CD4-positive, alpha-beta T cell treated with Interleukin-17A for 1 hour (primary cell): ENCODE measurements around the gene ACAD11.
"Not testable (repeated sequence)": the region's sequence is repeated elsewhere in the genome, so short reads cannot be mapped to it uniquely, and the experiment has no call there.

Source experiments
- DNase-seq: peaks from one replicate; pipeline ENCODE4 v3.0.0-alpha.2; 2020

ACAD11 gene

DNA sequence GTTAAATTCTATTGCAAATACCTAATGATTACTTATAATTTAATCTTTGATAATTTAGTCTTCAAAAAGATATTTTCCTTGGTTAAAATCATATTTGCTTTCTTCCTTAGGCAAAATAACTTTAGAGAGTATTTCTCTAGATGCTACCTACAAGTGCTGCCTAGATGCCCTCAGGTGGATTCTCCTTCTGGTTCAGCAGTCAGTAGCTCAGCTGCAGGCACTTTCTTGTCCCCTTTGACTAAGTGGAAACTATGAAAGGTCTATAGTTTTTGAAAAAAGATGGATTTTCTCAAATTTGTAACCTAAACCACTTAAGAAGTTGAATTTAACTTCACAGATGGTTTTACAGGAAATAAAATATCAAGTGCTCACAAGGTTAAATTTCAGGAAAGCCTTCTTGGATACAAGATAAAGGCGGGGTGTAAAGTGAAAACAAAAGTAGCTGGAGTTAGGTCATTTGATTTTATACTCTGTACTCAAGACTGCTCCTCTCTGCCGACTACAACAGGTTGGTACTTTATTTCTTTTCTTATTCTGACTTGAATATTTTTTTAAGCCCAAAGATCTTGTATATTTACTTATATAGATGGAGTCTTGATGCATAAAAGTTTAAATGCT is 62.7 kb downstream of the ACAD11 start, which contains the start of gene ACKR4:
TSS of gene ACKR4 (plus strand) at position 455 of the 618 bp plus-strand sequence. CDS start 3,128 bp downstream, outside the sequence.
- DNase-seq = no peak

DNA sequence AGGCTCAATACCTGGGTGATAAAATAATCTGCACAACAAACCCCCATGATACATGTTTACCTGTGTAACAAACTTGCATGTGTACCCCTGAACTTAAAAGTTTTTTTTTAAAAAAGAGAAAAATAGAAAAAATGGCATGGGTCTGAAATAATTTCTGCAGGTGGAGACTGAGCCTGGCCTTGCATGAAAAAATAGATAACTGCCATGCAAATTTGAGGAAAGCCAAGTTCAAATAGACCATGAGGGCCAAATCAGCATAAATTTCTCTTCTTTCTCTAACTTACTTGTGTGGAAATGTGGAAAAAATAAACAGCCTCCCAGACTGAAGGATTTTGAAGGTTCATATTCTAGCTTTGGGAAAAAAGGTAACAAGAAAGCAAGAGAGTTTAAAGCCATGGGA is 63.3 kb downstream of the ACAD11 start:
- no peak for DNase-seq

DNA sequence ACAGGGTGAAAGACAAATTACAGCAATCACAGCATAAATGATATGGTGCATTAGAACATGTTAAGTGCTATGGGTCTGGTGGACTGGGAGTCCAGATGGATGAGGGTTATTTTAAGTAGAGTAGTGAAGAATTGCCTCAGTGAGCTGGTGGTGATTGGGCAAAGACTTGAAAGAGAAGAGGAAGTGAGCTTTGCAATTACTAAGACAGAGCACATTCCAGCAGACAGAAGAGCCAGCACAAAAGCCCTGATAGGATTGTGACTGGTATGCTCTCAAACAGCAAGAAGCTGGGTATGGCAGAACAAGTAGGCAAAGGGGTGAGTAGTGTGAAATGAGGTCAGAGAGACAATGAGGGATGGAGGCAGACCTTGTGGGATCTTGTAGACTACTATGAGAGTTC is 64.6 kb downstream of the ACAD11 start:
- DNase-seq = no peak

DNA sequence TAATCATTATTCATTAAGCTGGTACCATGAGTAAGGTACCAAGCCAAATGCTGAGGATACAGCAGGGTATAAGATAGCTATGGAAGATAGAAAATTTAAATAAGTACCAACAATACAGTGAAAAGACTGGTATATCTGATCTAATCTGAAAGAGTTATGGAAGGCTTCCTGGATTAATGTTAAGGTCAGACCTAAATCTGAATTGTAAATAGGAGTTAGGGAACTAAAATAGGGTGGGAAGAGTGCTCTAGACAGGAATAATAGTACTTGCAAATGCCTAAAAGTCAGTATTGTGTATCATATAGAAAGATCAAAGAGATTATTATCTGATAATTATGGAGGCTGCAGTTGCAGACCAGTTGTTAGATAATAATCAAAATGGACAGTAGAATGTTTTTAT is 65.1 kb downstream of the ACAD11 start:
- DNase-seq = no peak

DNA sequence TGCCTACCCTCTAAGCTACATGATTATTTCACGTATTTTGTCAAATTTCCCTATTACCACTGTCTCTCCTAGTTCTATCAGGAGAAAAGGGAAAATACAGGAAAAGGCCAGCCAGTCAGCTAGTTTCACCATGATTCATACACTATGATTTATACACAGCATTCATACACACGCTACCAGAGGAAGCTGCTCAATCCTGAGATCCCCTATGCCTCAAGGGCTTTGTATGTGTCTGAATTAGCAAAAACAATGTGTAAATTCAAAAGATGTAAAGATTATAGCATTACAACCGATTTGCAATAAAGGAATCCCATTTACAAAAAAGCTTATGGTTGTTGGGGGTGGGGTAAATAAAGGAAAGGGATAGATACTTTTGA is 65.7 kb downstream of the ACAD11 start:
- DNase-seq = no peak

DNA sequence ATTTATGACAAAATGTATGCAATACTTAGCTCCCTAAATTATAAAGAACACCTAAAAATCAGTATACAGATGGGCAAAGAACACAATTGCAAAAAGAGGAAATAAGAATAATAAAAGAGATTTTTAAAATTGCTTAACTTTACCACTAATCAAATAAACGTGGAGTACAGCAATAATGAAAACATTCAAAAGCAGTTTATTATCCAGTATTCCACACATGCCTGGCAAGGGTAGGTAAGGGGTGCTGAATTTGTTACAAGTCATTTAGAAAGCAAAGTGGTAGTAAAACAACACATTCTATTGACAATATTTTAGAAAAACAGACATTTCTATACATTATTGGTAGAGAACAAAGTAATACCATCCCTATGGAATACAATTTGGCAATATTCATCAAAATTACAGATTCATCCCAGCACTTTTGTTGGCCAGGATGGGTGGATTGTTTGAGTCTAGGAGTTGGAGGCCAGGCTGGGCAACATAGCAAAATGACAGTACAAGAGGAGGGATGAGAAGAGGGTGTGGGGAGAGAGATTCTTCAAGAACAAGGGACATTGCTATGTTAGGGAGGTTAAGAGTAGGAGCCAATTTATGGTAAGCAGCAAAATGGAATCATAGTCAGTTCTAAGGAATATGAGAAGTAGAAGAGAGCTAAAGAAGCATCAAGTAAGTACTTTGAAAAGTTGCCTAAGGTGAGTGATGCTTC is 66.2 kb downstream of the ACAD11 start:
- DNase-seq = no peak

DNA sequence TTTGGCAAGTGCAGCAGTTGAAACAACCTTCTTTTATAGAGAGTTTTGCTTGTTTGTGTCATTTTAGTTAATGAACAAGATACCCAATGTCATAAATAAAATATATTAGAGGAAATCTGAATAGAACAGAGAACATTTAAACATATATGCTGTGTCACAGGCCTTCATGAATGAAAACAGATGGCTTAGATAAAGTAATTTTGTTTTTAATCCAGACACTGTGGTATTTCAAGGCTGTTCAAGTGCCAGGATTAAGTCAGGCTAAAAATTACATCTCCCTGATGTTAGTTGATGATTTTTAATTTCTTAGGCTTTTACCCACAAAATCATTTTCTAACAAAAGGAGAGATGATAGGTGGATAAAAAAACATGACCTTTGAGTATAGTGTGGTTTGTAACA is 67.4 kb downstream of the ACAD11 start:
- DNase-seq = no peak

DNA sequence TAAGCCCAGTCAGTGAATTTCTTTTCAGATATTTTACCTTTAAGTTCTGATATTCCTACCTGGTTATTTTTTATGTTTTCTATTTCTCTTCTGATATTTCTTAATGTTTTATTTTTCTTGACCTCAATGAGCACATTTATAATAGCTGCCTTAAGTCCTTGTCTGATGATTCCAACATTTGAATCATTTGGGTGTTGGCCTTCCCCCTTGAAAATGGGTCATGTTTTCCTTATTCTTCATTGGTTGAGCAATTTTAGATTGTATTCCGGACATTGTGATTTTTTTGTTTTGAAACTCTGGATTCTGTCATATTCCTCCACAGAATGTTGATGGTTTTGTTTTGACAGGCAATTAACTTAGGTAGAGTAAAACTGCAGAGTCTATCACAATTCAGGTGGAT is 72.2 kb downstream of the ACAD11 start:
- no peak for DNase-seq

DNA sequence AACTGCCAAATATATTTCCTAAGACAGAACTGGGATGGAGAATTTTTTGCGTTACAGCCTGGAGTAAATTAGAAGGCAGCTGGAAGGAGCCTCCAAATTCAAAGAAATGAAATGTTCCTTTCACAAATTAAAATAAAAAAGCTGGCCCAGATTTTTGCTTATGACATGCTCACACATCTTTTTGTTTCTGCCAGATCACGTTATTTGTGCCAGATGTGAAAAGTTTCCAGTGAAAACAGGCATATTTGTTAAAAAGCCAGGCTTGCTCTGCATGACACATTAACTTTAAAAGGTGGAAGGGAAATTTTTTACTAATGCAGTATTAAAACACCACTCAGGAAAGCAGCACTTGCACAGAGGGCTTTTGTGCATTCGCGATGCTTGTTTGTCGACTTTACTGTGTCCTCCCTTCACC is 85.8 kb downstream of the ACAD11 start:
- DNase-seq = no peak

DNA sequence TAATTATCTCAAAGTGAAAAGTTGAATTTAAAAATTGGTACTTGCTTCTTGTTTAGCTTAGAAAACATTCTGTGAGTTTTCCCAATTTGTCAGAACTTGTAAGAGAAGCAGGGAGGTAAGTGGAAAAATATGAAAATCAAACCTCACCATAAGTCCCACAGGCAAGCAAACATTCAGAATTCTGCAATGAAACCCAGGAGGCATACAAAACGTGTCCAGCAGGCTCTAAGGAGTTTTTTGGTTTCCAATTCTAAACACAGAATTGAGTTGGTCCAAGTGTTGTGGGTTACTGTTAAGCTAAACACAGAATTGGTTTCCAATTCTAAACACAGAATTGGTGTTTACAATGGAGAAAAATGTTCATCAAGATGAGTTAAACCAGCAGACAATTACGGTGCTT is 89.6 kb downstream of the ACAD11 start:
- no peak for DNase-seq

DNA sequence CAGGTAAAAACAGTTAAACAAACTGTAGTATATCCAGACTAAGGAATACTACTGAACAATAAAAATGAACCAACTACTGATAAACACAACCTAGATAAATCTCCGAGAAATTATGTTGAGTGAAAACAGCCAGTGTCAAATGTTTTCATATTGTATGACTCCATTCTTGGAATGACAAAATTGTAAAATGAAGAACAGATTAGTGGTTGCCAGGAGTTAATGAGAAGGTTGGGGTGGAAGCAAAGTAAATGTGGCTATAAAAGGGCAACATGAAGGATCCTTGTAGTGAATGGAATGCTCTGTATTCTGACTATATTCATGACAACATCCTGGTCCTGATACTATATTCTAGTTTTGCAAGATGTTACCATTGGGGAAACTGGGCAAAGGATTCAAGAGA is 90.0 kb downstream of the ACAD11 start:
- DNase-seq = no peak

DNA sequence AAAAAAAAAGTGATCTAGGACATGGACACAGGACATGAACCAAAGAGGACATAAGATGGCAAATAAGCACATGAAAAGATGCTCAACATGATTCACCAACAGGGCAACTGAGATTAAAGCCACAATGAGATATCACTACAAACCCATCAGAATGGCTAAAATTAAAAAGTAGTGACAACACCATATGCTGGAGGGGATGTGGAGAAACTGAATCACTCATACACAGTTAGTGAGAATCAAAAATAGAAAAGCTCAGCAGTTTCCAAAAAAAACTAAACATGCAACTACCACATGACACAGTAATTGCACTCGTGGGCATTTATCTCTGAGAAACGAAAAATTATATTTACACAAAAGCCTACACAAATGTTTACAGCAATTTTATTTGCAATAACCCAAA is 90.5 kb downstream of the ACAD11 start:
- no peak for DNase-seq

DNA sequence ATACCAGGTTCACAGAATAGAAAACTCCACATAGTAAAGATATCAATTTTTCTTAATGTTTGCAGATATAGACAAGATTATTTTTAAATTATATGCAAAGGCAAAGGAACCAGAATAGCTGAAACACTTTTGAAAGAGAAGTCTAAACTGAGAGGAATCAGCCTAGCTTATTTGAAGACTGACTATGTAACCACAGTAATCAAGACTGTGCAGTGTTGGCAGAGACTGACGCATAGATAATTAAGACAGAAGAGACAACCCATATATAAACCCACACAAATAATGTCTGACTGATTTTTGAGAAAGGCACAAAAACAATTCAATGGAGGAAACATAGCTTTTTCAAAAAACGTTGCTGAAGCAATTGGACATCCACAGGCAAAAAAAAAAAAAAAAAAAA is 91.2 kb downstream of the ACAD11 start:
- no peak for DNase-seq

DNA sequence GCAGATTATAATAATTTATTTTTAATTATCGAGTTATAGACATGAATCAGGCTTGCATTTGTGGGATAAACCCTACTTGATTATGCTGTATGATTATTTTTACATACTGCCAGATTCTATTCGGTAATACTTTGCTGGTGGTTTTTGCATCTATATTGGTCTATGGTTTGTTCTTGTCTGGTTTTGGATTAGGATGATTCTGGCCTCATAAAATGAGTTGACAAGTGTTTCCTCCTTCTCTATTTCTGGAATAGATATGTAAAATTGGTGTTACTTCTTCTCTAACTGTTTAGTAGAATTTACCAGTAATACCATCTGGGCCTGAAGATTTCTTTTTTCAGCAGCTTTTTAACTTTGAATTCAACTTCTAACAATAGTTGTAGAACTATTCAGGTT is 95.5 kb downstream of the ACAD11 start:
- no peak for DNase-seq

DNA sequence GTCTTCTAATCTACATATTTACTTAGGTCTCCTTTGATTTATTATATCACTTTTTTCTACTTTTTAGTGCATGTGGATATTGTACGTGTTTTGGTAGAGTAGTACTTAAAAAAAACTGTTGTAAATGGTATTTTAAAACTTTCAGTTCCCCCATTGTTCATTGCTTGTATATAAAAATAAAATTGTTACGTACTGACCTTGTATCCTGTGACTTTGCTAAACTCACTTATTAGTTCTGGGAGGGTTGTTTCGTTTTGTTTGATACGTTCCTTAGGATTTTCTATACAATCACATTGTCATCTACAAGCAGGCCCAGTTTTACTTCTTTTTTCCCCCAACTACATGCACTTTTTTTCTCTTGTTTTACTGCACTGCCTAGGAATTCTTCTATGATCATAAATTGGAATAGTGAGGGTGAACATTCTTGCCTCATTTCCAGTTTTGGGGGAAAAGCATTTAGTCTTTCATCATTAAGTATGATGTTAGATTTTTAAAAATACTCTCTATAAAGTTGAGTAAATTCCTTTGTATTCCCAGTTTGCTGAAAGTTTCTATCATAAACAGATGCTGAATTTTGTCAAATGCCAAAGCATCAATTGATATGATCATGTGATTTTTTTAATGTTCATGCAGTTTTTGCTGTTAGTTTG is 96.1 kb downstream of the ACAD11 start:
- DNase-seq = no peak

DNA sequence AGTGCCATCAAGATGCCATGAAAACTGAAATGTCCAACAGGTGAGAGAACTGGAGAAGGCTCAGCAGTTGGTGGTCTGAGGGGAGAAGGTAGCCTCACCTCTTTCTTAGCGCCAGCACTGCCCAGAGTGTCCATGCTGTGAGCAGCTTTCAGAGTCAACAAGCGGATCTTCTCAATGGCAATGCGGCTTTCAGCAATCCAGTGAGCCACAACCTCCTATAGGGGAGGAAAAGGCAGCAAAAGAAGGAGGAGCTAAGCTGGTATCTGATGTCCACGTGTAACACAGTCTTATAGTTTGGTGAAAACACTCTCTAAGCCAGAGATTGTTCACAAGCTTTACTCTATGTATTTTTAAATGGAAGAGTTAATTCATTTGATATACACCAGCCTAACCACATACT is 98.6 kb downstream of the ACAD11 start:
- DNase-seq = no peak

DNA sequence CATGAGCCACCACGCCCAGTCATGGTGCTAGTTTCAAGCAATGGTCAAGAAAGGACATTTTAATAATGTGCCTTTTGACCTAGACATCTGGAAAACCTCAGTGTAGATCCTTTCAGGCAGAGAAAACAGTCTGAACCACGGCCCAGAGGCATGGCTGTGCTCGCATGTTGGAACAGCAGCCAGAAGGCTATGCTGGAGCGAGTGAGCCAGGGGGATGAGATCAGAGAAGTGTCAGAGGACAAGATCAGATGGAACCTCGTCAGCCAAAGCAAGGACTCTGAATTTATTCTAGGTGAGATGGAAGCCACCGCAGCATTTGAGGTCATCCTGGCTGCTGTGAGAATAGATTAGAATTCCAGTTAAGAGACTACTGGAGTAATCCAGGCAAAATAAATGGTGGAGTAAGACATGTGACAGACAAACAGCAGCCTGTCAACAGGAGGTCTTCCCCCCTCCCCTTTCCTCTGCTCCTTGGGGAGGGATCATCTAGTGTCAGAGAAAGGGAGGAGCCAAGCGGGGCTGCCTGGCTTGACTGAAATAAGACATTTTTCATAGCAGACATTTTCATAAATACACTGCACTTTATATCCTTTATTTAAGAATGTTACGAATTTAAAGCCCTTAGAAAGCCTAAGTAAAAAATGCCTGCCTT is 103.0 kb downstream of the ACAD11 start:
- no peak for DNase-seq

DNA sequence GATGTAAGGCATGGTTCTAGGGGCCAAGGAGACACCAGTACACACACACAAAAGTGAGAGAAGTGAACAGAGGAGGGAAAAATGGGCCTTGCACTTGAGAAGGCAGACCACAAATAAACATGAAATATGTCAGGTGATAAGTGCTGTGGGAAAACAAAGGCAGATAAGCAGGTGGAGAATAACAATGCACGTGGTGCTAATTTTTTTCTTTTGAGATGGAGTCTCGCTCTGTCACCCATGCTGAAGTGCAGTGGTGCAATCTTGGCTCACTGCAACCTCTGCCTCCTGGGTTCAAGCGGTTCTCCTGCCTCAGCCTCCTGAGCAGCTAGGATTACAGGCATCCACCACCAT is 103.6 kb downstream of the ACAD11 start:
- DNase-seq = not testable (repeated sequence)

DNA sequence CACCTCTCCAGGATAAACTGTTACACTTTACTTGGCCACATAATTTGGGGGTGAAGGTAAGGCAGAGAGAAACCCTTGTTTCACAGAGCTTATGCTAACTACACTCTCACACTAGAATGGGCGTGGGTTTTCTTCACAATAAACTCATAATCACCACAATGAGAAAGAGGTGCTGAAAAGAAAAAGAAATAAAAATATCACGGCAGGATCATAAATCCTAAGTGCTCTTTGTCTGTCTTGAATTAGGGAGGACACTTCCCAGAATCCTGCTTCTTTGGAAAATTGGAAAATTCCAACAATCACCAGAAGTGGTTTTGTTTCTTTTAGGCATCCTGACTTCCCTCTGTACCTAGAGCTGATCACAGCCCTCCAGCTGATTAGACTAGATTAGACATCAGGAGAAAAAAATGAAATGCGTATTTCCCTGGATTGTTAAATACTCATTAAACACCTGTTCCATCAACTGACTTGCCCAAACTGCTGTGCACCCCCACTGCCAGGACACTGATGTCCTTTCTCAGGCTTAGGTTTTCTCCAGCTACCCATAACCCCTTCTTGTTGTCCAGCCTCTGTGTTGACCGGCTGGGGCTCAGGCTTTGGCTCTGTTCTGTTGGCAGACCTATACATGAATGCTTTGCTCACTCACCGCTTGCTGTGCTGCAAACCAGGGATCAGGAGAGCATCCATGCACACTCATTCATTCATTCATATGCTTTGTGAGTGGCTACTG is 104.1 kb downstream of the ACAD11 start:
- no peak for DNase-seq

DNA sequence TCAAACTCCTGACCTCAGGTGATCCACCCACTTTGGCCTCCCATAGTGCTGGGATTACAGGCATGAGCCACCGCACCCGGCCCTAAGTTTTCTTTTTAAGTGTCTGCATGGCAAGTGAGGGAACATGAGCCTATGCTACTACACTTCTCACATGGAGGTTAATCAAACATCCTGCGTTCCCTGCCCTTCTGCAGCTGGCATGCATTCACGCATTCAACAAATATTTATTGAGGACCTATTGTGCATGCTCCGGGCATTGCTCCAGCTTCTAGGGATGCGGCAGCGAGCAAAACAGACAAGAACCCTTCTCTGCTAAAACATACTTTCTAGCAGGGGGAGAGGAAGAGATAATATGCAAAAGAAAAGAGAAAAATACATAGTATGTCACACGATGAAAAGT is 105.2 kb downstream of the ACAD11 start:
- no peak for DNase-seq

DNA sequence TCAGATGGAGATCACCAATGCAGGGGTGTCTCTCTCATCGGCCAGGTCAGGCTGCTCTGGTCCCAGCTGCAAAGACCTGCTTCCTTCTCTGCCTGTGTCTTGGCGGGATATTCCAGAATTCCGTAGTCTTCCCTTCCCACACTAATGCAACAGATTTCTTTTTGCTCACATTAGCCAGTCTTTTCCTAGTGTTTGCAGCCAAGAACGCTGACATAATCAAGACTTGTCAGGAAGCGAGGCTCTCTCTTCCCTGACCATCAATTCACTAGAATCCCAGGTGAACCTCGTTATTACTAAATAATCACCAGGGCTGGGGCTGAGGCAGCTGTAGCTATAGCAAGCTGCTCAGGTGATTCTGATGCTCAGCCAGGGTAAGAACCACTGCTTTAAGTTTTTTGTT is 105.8 kb downstream of the ACAD11 start:
- no peak for DNase-seq

DNA sequence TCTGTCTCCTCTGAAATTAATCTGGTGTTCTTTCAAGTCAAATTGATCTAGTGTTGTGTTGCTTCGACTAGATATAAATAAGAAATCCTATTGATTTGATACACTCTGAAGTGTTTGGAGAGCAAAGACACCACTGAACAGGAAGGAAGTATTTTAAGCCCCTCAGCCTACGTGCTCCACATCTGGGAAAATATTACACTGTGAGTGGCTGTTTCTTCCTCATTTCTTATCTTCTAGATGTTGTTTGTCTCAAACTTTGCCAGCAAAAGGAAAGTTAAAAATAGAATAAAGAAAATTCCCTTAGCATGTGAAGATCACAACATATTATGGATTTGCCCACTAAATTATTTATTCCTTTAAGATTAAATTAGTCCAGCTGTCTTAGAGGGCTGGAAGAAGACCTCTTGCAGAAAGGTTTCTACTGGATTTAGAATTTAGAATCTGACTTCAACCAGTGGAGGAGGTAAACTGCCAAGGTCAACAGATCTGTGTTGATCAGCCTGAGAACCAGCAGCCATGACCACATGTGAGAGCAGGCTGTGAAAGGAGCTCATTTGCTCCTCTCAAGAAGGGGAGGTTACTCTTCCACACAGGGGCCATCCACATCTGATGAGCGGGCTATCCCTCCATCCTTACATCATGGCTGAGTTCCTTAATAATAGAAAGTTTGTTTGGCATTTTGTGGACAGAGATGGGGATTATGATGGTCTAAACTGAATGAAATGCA is 108.9 kb downstream of the ACAD11 start:
- no peak for DNase-seq
